ENCODE measurements around the gene DUOXA1. TPM values are rescaled to one million over a fixed set of nuclear protein-coding genes. Genes with fewer than 3 reads are reported as not detected.
"Not testable (repeated sequence)": the region's sequence is repeated elsewhere in the genome, so short reads cannot be mapped to it uniquely, and the experiment has no call there.

The DUOXA1 gene
- total RNA-seq, 1 donor from 2014 or later, result 0.21 TPM

- H3K27ac Mint-ChIP-seq, result no peak overlapping the region
Observed at GRCh38 chr15:45111390-45112142, 18.1 kb downstream of the DUOXA1 start.

GRCh38 chr15:45110256-45110820, 19.3 kb downstream of the DUOXA1 start:
- H3K9me3 Mint-ChIP-seq, result no peaks in the 10 kb centered on the region
- H3K36me3 Mint-ChIP-seq (ENCODE audit: low read depth), result no peaks in the 10 kb centered on the region
- peaks cover 9% of the 10 kb centered on the region for H3K4me1 Mint-ChIP-seq (ENCODE audit: low read depth)
- no peak overlapping the region for H3K27ac Mint-ChIP-seq
- peaks cover 54% of the 10 kb centered on the region for H3K27me3 Mint-ChIP-seq (ENCODE audit: low read depth)
- no peak for DNase-seq (ENCODE audit: low spot score)
- no peak overlapping the region for H3K4me3 Mint-ChIP-seq (ENCODE audit: low read depth)
- intact Hi-C loops (cut with micrococcal nuclease), result no loop called here

More at GRCh38 chr15:45111390-45112142, 18.1 kb downstream of the DUOXA1 start:
- DNase-seq (ENCODE audit: low spot score), result no peak
- Mint-ChIP-seq H3K27me3 (ENCODE audit: low read depth) (peaks cover 66% of the 10 kb centered on the region), H3K9me3 (no peaks in the 10 kb centered on the region), H3K4me3 (ENCODE audit: low read depth) (no peak overlapping the region), H3K4me1 (ENCODE audit: low read depth) (peaks cover 11% of the 10 kb centered on the region), H3K36me3 (ENCODE audit: low read depth) (no peaks in the 10 kb centered on the region)
- intact Hi-C loops (cut with micrococcal nuclease), result no loop called here

GRCh38 chr15:45107941-45108630, 21.6 kb downstream of the DUOXA1 start:
- Mint-ChIP-seq H3K27ac (no peak overlapping the region), H3K36me3 (ENCODE audit: low read depth) (no peaks in the 10 kb centered on the region), H3K4me1 (ENCODE audit: low read depth) (peaks cover 5% of the 10 kb centered on the region), H3K9me3 (no peaks in the 10 kb centered on the region), H3K4me3 (ENCODE audit: low read depth) (no peak overlapping the region), H3K27me3 (ENCODE audit: low read depth) (peaks cover 31% of the 10 kb centered on the region)
- intact Hi-C loops (cut with micrococcal nuclease), result no loop called here
- DNase-seq (ENCODE audit: low spot score), result no peak

GRCh38 chr15:45106002-45106790, 23.5 kb downstream of the DUOXA1 start:
- H3K4me1 Mint-ChIP-seq (ENCODE audit: low read depth), result no peaks in the 10 kb centered on the region
- H3K4me3 Mint-ChIP-seq (ENCODE audit: low read depth), result no peak overlapping the region
- no peaks in the 10 kb centered on the region for H3K36me3 Mint-ChIP-seq (ENCODE audit: low read depth)
- intact Hi-C loops (cut with micrococcal nuclease), result no loop called here
- no peaks in the 10 kb centered on the region for H3K9me3 Mint-ChIP-seq
- no peak overlapping the region for H3K27ac Mint-ChIP-seq
- peaks cover 18% of the 10 kb centered on the region for H3K27me3 Mint-ChIP-seq (ENCODE audit: low read depth)
- DNase-seq (ENCODE audit: low spot score), result no peak

GRCh38 chr15:45105586-45105985, 24.1 kb downstream of the DUOXA1 start:
- peaks cover 17% of the 10 kb centered on the region for H3K27me3 Mint-ChIP-seq (ENCODE audit: low read depth)
- H3K36me3 Mint-ChIP-seq (ENCODE audit: low read depth), result no peaks in the 10 kb centered on the region
- no peaks in the 10 kb centered on the region for H3K9me3 Mint-ChIP-seq
- no peak overlapping the region for H3K27ac Mint-ChIP-seq
- intact Hi-C loops (cut with micrococcal nuclease), result no loop called here
- no peaks in the 10 kb centered on the region for H3K4me1 Mint-ChIP-seq (ENCODE audit: low read depth)
- no peak for DNase-seq (ENCODE audit: low spot score)
- H3K4me3 Mint-ChIP-seq (ENCODE audit: low read depth), result no peak overlapping the region

- H3K4me1 Mint-ChIP-seq (ENCODE audit: low read depth); intact Hi-C loops (cut with micrococcal nuclease); H3K27ac Mint-ChIP-seq; H3K36me3 Mint-ChIP-seq (ENCODE audit: low read depth); DNase-seq (ENCODE audit: low spot score); H3K9me3 Mint-ChIP-seq; H3K27me3 Mint-ChIP-seq (ENCODE audit: low read depth); H3K4me3 Mint-ChIP-seq (ENCODE audit: low read depth): not testable (repeated sequence)
Observed at GRCh38 chr15:45104170-45104569, 25.5 kb downstream of the DUOXA1 start.

GRCh38 chr15:45102226-45102625, 27.5 kb downstream of the DUOXA1 start:
- Mint-ChIP-seq H3K27me3 (ENCODE audit: low read depth) (no peaks in the 10 kb centered on the region), H3K9me3 (no peaks in the 10 kb centered on the region), H3K27ac (no peak overlapping the region), H3K36me3 (ENCODE audit: low read depth) (no peaks in the 10 kb centered on the region), H3K4me1 (ENCODE audit: low read depth) (no peaks in the 10 kb centered on the region), H3K4me3 (ENCODE audit: low read depth) (no peak overlapping the region)
- intact Hi-C loops (cut with micrococcal nuclease), result no loop called here
- no peak for DNase-seq (ENCODE audit: low spot score)

- H3K4me1 Mint-ChIP-seq (ENCODE audit: low read depth), result no peaks in the 10 kb centered on the region
- H3K27me3 Mint-ChIP-seq (ENCODE audit: low read depth), result no peaks in the 10 kb centered on the region
- no peaks in the 10 kb centered on the region for H3K36me3 Mint-ChIP-seq (ENCODE audit: low read depth)
- H3K27ac Mint-ChIP-seq, result no peak overlapping the region
- DNase-seq (ENCODE audit: low spot score), result no peak
- intact Hi-C loops (cut with micrococcal nuclease), result no loop called here
- H3K9me3 Mint-ChIP-seq, result no peaks in the 10 kb centered on the region
- H3K4me3 Mint-ChIP-seq (ENCODE audit: low read depth), result no peak overlapping the region
Observed at GRCh38 chr15:45101749-45102148, 27.9 kb downstream of the DUOXA1 start.

GRCh38 chr15:45100884-45101625, 28.6 kb downstream of the DUOXA1 start:
- Mint-ChIP-seq H3K9me3 (no peaks in the 10 kb centered on the region), H3K4me1 (ENCODE audit: low read depth) (no peaks in the 10 kb centered on the region), H3K4me3 (ENCODE audit: low read depth) (no peak overlapping the region), H3K36me3 (ENCODE audit: low read depth) (no peaks in the 10 kb centered on the region), H3K27ac (no peak overlapping the region), H3K27me3 (ENCODE audit: low read depth) (no peaks in the 10 kb centered on the region)
- intact Hi-C loops (cut with micrococcal nuclease), result no loop called here
- DNase-seq (ENCODE audit: low spot score), result no peak

- DNase-seq (ENCODE audit: low spot score), result no peak
- H3K27ac Mint-ChIP-seq, result no peak overlapping the region
- intact Hi-C loops (cut with micrococcal nuclease), result no loop called here
- H3K36me3 Mint-ChIP-seq (ENCODE audit: low read depth), result no peaks in the 10 kb centered on the region
- no peaks in the 10 kb centered on the region for H3K9me3 Mint-ChIP-seq
- H3K27me3 Mint-ChIP-seq (ENCODE audit: low read depth), result no peaks in the 10 kb centered on the region
- H3K4me3 Mint-ChIP-seq (ENCODE audit: low read depth), result no peak overlapping the region
- no peaks in the 10 kb centered on the region for H3K4me1 Mint-ChIP-seq (ENCODE audit: low read depth)
Observed at GRCh38 chr15:45099549-45100165, 30.0 kb downstream of the DUOXA1 start.

GRCh38 chr15:45097466-45097865, 32.2 kb downstream of the DUOXA1 start:
- Mint-ChIP-seq H3K27ac (no peak overlapping the region), H3K36me3 (ENCODE audit: low read depth) (no peaks in the 10 kb centered on the region), H3K27me3 (ENCODE audit: low read depth) (peaks cover 3% of the 10 kb centered on the region), H3K9me3 (no peaks in the 10 kb centered on the region), H3K4me3 (ENCODE audit: low read depth) (no peak overlapping the region), H3K4me1 (ENCODE audit: low read depth) (no peaks in the 10 kb centered on the region)
- no peak for DNase-seq (ENCODE audit: low spot score)
- intact Hi-C loops (cut with micrococcal nuclease), result no loop called here

GRCh38 chr15:45095661-45096060, 34.0 kb downstream of the DUOXA1 start:
- H3K27me3 Mint-ChIP-seq (ENCODE audit: low read depth), result peaks cover 15% of the 10 kb centered on the region
- intact Hi-C loops (cut with micrococcal nuclease), result no loop called here
- H3K4me3 Mint-ChIP-seq (ENCODE audit: low read depth), result no peak overlapping the region
- no peak for DNase-seq (ENCODE audit: low spot score)
- no peaks in the 10 kb centered on the region for H3K4me1 Mint-ChIP-seq (ENCODE audit: low read depth)
- H3K36me3 Mint-ChIP-seq (ENCODE audit: low read depth), result no peaks in the 10 kb centered on the region
- H3K9me3 Mint-ChIP-seq, result no peaks in the 10 kb centered on the region
- no peak overlapping the region for H3K27ac Mint-ChIP-seq
